DMS153 (cell line): ENCODE measurements around the gene ITLN1.
"Not testable (repeated sequence)": the region's sequence is repeated elsewhere in the genome, so short reads cannot be mapped to it uniquely, and the experiment has no call there.

ENCODE experiments used
- DNase-seq: peaks from one replicate; lab custom pipeline; 2025; lab: John Stamatoyannopoulos, UW

ITLN1 gene

GRCh38 chr1:160883581-160884513 is 1.1 kb downstream of the ITLN1 start:
- no peak for DNase-seq

- DNase-seq = no peak
Measured at GRCh38 chr1:160882582-160882981, 2.4 kb downstream of the ITLN1 start.

DNA sequence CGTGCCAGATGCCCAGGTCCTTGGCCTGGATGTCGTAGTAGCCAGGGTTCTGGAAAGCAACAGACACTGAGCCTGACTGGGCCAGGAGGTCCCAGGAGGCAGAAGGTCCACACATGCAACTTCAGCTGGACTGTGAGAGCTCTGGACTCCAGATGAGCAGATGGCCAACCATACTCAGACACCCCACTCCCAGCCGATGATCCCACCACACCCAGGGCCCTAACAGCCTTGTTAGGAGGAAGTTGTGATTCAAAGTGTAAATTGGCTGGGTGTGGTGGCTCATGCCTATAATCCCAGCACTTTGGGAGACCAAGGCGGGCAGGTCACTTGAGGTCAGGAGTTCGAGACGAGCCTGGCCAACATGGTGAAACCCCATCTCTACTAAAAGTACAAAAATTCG is 3.7 kb downstream of the ITLN1 start:
- DNase-seq = not testable (repeated sequence)

GRCh38 chr1:160880216-160880615 is 4.8 kb downstream of the ITLN1 start:
- DNase-seq = no peak

DNA sequence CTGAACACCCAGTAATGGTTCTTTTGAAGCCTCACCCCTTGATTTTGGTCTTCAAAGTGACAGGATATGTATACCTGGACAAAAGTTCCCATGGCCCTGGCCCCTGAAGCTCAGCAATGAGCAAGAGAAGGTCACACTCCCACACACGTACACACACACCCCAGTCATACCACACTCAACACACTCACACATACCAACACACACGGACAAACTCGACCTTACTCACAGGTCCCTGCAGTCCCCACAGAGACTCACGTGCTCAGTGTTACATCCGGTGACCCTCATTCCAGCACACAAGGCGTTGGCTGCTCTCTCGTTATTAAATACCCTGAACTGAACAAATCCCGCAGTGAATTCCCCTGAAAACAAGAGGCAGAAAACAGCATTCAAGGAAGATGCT is 5.9 kb downstream of the ITLN1 start:
- DNase-seq = no peak

GRCh38 chr1:160877221-160877620 is 7.8 kb downstream of the ITLN1 start:
- DNase-seq = no peak

DNA sequence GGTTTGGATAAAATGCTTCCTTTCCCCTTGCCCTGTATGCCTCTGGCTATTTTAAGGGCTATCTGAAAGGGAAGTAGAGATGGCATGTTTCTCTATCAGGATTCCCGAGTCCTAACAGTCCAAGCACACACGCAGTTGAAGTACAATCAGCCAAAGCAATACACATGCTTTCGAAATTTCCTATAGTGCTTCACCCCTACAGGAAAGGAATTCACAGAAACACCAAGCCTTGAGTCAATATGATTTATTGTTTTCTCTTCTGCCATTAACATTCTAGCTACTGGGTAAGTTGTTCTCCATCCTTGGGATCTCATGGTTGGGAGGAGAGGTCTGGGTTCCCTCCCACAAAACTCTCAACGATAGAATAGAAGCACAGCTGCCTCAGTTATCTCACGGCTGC is 8.7 kb downstream of the ITLN1 start:
- DNase-seq = no peak

- DNase-seq = not testable (repeated sequence)
Measured at GRCh38 chr1:160875591-160875990, 9.4 kb downstream of the ITLN1 start.

DNA sequence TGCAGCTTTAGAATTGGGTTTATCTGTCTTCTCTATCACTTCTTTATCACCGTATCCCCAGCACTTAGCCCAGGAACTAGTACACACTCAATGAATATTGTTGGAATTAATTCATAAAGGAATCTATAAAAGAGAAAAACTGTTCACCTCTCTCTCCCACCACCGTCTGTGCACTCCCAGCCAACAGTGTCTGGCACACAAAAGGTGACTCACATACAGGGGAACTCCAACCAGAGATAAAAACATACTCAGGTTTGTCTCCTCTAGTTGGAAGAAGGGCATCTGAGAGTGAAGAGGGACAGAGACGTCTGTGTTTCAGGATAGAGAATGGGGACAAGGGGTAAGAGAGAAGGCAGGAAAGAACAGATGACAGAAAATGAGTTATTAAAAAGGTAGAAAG is 10.0 kb downstream of the ITLN1 start:
- DNase-seq = no peak

- no peak for DNase-seq
Measured at GRCh38 chr1:160868141-160868540, 16.8 kb downstream of the ITLN1 start.

DNA sequence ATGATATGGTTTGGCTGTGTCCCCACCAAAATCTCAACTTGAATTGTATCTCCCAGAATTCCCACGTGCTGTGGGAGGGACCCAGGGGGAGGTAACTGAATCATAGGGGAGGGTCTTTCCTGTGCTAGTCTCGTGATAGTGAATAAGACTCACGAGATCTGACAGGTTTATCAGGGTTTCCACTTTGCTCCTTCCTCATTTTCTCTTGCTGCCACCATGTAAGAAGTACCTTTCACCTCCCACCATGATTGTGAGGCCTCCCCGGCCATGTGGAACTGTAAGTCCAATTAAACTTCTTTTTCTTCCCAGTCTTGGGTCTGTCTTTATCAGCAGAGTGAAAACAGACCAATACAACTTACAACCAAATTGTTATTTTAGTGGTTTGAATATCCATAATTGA is 17.3 kb downstream of the ITLN1 start:
- not testable (repeated sequence) for DNase-seq

GRCh38 chr1:160866695-160867260 is 18.2 kb downstream of the ITLN1 start:
- no peak for DNase-seq

DNA sequence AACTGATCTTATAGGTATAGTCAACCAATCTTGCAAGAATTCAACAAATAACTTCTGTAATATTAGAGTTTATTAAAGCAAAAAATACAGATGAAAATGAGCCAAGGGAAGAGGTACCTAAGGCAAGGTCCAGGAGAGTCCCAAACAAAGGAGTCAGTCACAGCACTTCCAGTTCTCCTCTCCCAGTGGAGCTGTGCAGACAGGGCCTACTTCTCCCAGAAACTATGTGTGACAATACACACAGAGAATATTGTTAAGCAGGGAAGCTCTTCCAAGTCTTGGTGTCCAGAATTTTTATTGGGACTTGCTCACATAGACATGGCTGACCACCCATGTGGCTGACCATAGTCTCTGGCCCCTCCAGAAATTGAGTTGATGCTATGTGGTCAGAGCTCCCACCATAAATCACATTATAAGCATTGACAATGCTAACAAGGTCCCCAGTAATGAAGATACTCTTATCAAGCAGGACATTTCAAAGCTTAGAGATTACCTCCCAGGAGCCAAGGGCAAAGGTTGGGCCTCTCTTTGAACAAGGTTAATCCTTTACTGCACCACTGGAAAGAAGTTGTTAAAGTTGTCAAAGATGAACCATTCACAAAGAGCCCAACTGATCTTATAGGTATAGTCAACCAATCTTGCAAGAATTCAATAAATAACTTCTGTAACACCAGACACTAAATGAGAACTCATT is 18.8 kb downstream of the ITLN1 start:
- DNase-seq = no peak

DNA sequence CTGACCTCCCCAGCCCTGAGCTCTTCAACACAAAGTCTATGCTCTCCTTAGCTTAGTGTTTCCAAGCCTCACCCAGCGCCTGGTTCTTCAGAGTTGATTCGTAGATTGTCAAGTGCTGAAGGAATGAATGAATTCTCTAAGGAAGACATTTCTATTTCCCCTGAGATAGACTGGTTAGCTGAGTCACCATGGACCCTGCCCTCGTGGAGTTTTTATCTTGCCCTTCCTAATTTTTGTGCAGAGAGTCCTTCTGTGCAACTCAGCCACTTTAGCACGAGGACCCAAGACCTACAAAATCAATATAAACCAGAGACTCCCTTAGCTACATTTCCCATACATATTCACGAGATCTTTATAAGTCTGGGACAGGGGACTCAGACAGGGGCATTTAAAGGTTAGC is 19.6 kb downstream of the ITLN1 start:
- DNase-seq = no peak

GRCh38 chr1:160864173-160864572 is 20.8 kb downstream of the ITLN1 start:
- no peak for DNase-seq

DNA sequence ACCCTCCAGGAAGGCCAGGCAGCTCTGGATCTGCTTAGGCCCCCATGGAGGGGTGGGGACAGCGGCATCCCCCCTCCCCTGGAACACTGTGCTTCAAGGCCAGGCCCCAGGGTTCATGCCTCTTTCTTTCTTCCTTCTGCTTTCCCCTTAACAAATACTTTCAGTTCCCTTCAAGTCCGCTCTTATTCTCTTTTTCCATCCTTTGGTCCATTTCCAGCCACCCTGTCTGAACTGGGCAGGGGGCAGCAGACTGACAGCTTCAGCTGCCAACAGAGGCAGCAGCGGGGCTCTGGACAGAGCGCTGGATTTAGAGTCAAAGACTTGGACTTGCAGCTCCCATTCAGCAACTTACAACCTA is 21.2 kb downstream of the ITLN1 start:
- no peak for DNase-seq

DNA sequence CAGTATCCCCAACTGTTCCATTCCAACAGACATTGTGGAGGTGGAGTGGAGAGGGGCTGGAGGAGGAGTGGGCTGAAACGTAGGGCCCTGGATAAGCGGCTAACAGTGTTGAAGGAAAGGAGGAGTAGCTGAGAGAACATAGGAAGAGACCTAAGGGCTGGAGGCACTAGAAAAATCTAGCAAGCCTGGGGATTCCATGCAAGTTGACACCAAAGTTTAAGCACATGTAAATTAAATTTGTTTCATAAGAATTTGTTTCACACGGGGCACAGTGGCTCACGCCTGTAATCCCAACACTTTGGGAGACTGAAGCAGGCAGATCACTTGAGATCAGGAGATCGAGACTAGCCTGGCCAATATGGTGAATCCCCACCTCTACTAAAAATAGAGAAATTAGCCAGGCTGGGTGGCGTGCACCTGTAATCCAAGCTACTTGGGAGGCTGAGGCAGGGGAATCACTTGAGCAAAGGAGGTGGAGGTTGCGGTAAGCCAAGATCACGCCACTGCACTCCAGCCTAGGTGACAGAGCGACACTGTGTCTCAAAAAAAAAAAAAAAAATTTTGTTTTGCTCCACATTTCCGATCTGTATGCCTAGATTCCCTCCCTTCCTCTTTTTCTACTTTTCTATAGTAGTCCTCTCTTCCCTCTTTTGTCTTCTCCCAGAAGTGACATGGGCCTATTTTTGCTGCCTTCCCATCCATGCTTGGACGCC is 21.8 kb downstream of the ITLN1 start:
- DNase-seq = no peak

DNA sequence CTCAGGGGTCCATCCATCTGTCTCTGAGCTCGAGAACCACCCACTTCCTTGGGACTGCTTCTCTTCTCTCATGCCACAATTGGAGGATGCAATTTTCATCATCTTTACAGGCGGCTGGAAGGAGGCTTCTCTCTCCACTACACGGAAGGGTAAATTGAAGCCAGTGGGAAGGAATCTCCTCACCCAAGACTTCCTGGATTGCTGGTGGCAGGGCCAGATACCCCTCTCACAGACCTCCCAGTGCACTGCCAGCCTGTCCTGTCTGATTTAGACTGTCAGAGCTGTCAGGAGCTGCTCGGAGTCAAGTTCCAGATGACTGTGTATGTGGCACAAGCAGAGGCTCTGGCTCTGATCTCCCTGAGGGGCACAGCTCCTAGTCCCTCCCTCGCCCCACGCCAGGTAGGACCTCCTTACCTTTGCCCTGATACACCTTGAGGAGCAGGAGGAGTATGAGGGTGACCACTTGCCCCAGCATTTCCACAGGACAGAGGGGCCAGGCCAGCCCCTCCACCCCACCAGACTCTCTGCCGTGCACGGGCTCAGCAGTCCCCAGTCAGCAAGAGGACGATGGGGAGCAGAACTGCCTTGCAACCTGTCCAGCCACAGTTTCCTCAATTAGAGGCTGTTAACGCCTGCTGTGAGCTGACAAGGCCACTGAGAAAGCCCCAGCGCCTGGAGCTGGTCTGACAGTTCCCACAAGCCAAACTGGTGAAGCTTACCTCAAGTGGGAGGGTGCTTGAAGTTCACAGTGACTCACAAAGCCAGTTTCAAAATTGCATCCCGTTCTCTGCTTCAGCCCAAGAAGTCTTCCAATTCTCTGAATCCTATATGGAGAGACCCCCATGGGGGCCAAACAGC is 22.5 kb downstream of the ITLN1 start, which contains the start of gene CD244:
TSS of gene CD244 (minus strand) at position 685 of the 858 bp plus-strand sequence. CDS start at position 475, 210 bp downstream.
- DNase-seq = no peak

DNA sequence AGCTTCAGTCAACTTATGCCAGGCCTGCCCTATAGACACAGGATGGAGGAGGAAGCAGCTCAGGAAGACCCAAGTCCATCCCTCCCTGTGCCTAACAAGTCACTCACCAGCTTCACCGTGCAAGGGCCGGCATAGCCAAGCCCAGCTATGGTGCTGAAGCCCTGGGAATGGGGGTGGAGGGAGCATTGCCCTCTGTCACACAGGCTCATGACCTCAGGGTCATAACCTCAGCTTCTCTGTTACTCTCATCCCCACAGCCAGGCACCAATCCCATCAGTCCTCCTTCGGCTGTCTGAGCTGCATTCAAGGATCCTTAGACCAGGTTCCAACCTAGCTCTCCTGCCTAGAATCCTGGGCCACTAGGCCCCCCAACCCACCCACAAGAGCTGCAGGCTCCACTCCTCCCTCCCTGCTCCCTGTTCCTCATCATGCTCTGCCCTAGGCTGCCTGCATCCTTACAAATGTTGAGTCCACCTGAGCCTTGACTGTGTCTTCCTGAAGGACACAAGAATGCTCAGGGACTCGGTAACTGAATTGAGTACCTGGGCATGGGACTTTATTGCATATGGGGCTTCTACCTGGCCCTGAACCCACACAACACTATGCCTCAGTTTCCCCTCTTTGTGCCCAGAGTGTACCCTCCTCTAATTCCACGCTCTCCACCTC is 24.0 kb downstream of the ITLN1 start:
- no peak for DNase-seq

GRCh38 chr1:160859166-160859565 is 25.8 kb downstream of the ITLN1 start:
- DNase-seq = no peak

DNA sequence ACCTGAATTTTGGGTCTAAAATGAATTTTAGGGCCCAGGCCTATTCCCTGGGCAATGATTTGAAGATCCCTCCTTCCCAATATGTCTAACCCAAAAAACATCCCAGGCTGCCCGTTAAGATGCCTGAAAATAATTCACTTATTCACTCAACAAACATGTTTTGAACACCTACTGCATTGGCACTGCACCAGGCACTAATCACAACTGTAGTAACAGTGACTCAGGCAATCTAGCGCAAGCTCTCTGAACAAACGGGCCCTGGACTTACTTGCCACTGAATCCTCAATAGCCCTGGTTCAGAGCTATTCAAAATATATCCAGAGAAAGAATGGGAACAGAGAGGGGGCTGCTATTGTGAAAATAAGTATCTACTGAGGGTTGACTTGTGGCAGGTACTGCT is 26.5 kb downstream of the ITLN1 start:
- no peak for DNase-seq
